ENCODE data around the gene CENPU. TPM values are rescaled to one million over a fixed set of nuclear protein-coding genes. Genes with fewer than 3 reads are reported as not detected.

Gene CENPU
- total RNA-seq, 1 donor from 2014 or later = 229 TPM

GRCh38 chr4:184774152-184774551 is 40.3 kb upstream of the CENPU start:
- DNase-seq (ENCODE audit: low spot score) = no peak
- H3K4me1 Mint-ChIP-seq = peaks cover 18% of the 10 kb centered on the region
- Histone ChIP-seq H3K4me3 (no peak overlapping the region), H3K27ac (no peak overlapping the region), H4K20me1 (ENCODE audit: low read depth) (no peaks in the 10 kb centered on the region), H3K79me2 (ENCODE audit: low read depth) (no peaks in the 10 kb centered on the region), H3K9me3 (ENCODE audit: low read depth) (no peaks in the 10 kb centered on the region), H3F3A (ENCODE audit: low read depth) (no peaks in the 10 kb centered on the region), H3K4me2 (no peak overlapping the region), H3K27me3 (no peaks in the 10 kb centered on the region), H3K36me3 (no peaks in the 10 kb centered on the region), H3K9ac (no peak overlapping the region), H2AFZ (replicated peaks) (no peak overlapping the region), H3K4me1 (no peaks in the 10 kb centered on the region)
- peaks cover 6% of the 10 kb centered on the region for H3K27me3 Mint-ChIP-seq (ENCODE audit: insufficient read depth, low read depth)
- no peak overlapping the region for H3K4me3 Mint-ChIP-seq
- H3K36me3 Mint-ChIP-seq = peaks cover under 1% of the 10 kb centered on the region
- TF ChIP-seq, protein P1, sequence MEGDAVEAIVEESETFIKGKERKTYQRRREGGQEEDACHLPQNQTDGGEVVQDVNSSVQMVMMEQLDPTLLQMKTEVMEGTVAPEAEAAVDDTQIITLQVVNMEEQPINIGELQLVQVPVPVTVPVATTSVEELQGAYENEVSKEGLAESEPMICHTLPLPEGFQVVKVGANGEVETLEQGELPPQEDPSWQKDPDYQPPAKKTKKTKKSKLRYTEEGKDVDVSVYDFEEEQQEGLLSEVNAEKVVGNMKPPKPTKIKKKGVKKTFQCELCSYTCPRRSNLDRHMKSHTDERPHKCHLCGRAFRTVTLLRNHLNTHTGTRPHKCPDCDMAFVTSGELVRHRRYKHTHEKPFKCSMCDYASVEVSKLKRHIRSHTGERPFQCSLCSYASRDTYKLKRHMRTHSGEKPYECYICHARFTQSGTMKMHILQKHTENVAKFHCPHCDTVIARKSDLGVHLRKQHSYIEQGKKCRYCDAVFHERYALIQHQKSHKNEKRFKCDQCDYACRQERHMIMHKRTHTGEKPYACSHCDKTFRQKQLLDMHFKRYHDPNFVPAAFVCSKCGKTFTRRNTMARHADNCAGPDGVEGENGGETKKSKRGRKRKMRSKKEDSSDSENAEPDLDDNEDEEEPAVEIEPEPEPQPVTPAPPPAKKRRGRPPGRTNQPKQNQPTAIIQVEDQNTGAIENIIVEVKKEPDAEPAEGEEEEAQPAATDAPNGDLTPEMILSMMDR (IDR thresholded peaks at IDR 0.05) = no peak
- no peak for TF ChIP-seq EZH2 (IDR thresholded peaks at IDR 0.05)
- no peak for TF ChIP-seq EZH2phosphoT487 (IDR thresholded peaks at IDR 0.05)
- H3K9me3 Mint-ChIP-seq = peaks cover 2% of the 10 kb centered on the region
- H3K27ac Mint-ChIP-seq = no peak overlapping the region

DNA sequence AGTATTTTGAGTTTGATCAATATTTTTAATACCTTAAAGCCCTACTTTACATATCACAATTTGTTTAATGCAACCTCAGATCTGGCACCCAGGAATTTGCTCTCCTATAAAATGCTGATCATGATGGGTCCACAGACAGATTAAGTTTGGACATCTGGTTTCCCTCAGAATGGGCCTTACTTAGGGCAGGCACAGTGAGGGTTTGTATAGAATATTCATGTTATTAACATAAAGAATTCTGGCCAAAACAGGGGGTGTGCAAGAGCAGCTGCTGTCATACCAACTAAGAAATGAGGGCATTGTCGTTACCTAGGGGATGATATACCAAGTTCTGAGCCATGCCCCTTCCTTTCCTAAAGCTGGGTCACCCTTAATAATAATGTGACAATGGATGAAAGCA is 37.5 kb upstream of the CENPU start:
- Histone ChIP-seq H3K9me3 (ENCODE audit: low read depth) (no peaks in the 10 kb centered on the region), H2AFZ (replicated peaks) (no peak overlapping the region), H3K4me2 (no peak overlapping the region), H3K9ac (no peak overlapping the region), H3K4me3 (no peak overlapping the region), H3F3A (ENCODE audit: low read depth) (no peaks in the 10 kb centered on the region), H3K79me2 (ENCODE audit: low read depth) (no peaks in the 10 kb centered on the region), H3K27ac (no peak overlapping the region), H3K4me1 (no peaks in the 10 kb centered on the region), H3K36me3 (no peaks in the 10 kb centered on the region), H4K20me1 (ENCODE audit: low read depth) (no peaks in the 10 kb centered on the region), H3K27me3 (no peaks in the 10 kb centered on the region)
- Mint-ChIP-seq H3K36me3 (peaks cover 3% of the 10 kb centered on the region), H3K9me3 (no peaks in the 10 kb centered on the region), H3K4me1 (peaks cover 18% of the 10 kb centered on the region), H3K27ac (no peak overlapping the region), H3K4me3 (no peak overlapping the region), H3K27me3 (ENCODE audit: insufficient read depth, low read depth) (peaks cover 4% of the 10 kb centered on the region)
- no peak for TF ChIP-seq EZH2phosphoT487 (IDR thresholded peaks at IDR 0.05)
- TF ChIP-seq, protein P1 (IDR thresholded peaks at IDR 0.05) = no peak
- TF ChIP-seq EZH2 (IDR thresholded peaks at IDR 0.05) = no peak
- no peak for DNase-seq (ENCODE audit: low spot score)

GRCh38 chr4:184769141-184769765 is 35.4 kb upstream of the CENPU start:
- Histone ChIP-seq H4K20me1 (ENCODE audit: low read depth) (no peaks in the 10 kb centered on the region), H2AFZ (replicated peaks) (no peak overlapping the region), H3K27ac (no peak overlapping the region), H3K79me2 (ENCODE audit: low read depth) (no peaks in the 10 kb centered on the region), H3K4me3 (no peak overlapping the region), H3K4me2 (no peak overlapping the region), H3F3A (ENCODE audit: low read depth) (no peaks in the 10 kb centered on the region), H3K36me3 (no peaks in the 10 kb centered on the region), H3K27me3 (no peaks in the 10 kb centered on the region), H3K4me1 (no peaks in the 10 kb centered on the region), H3K9ac (no peak overlapping the region), H3K9me3 (ENCODE audit: low read depth) (no peaks in the 10 kb centered on the region)
- Mint-ChIP-seq H3K4me3 (no peak overlapping the region), H3K27me3 (ENCODE audit: insufficient read depth, low read depth) (peaks cover 5% of the 10 kb centered on the region), H3K36me3 (peaks cover 3% of the 10 kb centered on the region), H3K9me3 (no peaks in the 10 kb centered on the region), H3K4me1 (peaks cover 18% of the 10 kb centered on the region), H3K27ac (no peak overlapping the region)
- TF ChIP-seq, protein P1 (IDR thresholded peaks at IDR 0.05) = no peak
- TF ChIP-seq EZH2 (IDR thresholded peaks at IDR 0.05) = no peak
- TF ChIP-seq EZH2phosphoT487 (IDR thresholded peaks at IDR 0.05) = no peak
- no peak for DNase-seq (ENCODE audit: low spot score)

Measured in neural progenitor cell (in vitro differentiated cells).